NCI-H1105 treated with DMSO at 0.1 percent for 48 hours (cell line): ENCODE data around the gene CHAMP1.
A peak's percentile ranks its signal among the peaks of the same experiment; 100 is the strongest.
"Not testable (repeated sequence)": the region's sequence is repeated elsewhere in the genome, so short reads cannot be mapped to it uniquely, and the experiment has no call there.

Source experiments
- DNase-seq: peaks from one replicate; lab custom pipeline; 2025; lab: John Stamatoyannopoulos, UW

Gene CHAMP1

GRCh38 chr13:114334305-114335053 lies 20.2 kb downstream of the CHAMP1 start:
- no peak for DNase-seq

- DNase-seq, result not testable (repeated sequence)
These were observed 22.2 kb downstream of the CHAMP1 start for GRCh38 chr13:114336457-114336856.

DNA sequence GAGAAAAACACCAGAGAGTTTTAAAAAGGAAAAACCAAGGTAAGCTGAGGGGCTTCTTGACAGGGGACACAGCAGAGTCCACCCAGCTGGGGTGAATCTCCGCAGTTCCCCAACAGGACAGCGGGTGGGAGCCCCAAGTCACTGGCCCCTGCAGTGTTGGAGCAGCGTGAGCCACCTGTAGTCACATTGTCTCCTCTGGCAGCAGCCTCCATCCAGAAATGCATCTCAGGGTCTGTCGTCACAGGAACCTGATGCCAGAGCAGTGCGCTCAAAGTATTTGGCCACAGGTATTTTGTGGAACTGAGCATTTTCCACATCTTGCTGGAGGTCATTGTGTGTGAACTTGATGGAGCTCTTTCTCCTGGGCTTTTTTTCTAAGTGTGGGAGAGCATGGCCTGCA lies 24.7 kb downstream of the CHAMP1 start:
- no peak for DNase-seq

DNA sequence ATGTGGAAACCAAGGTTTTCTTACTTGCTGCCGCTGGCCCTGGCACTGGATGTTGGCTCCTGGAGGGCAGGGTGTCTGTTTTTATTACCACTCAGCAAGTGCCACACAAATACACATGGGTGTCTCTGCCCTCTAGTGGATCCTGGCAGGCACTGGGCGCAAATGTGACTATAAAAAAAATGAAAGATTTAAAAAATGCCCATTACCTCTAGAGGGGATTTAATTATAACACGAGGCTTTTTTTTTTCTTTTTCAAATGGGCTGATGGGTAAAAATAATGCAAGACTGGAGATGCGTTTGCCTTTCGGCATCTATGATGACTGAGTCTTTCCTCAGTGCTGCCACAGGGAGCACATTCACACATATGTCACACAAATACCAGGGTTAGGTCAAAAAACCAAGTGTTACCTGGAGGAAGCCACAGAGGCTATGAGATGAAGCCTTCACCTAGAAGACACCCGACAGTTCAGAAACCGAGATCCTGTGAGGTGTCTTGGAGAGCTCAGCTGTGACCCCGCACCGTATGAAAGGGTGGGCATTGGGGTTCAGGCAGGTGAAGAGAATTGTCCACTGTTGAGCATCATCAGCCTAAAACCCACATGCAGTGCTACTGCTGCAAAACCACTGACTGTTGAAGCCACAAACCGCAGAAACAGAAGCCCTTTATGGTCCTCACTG lies 25.7 kb downstream of the CHAMP1 start:
- DNase-seq, result peak; percentile 79

DNA sequence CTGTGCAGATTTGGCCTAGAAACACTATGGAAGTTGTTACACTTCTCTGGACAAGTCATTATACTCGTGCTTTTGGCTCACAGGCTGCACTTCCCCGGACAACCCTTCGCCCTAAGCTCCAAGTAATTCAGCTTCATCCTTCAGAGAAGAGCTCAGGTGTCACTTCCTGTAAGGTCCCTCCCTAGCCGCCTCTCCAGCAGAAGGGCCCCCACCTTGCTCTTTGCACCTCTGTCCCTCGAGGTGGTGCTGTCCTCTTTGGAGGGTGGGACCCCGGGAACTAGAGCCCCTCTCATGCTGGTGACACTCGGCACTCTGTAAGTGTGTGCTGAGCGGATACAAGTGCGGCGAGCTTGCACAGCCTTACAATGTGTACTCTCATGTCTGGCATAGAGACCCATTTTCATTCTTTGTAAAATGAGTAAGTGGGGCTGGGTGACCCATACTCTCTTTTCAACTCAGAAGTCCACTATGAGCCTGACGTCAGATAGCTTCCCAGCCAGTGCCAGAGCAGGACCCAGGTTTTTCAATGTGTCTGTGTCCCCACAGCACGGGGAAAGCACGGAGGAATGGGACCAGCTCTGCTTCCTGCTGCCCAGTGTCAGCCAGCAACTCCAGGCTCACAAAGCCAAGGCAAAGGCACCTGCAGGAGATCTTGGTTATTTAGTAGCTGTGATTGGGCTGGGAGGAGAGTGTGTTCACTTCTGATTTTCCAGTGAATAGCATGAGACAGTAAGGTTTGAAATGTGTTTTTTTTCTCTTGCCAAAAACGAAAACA lies 26.9 kb downstream of the CHAMP1 start:
- DNase-seq, result no peak

GRCh38 chr13:114347256-114347655 lies 33.0 kb downstream of the CHAMP1 start:
- DNase-seq, result not testable (repeated sequence)

GRCh38 chr13:114352763-114353162 lies 38.5 kb downstream of the CHAMP1 start:
- not testable (repeated sequence) for DNase-seq

GRCh38 chr13:114353382-114353781 lies 39.1 kb downstream of the CHAMP1 start:
- not testable (repeated sequence) for DNase-seq
